Activated T-helper 1 cell treated with anti-CD3 and anti-CD28 coated beads, Interleukin-2, amount 50 U/mL, for 16 hours (primary cell): ENCODE results near the gene NSUN7.
"Not testable (repeated sequence)": the region's sequence is repeated elsewhere in the genome, so short reads cannot be mapped to it uniquely, and the experiment has no call there.

Source experiments
- DNase-seq, 2 donors: peaks; one replicate each; pipeline ENCODE4 v3.0.0-alpha.2; 2020; ENCODE audit warnings: low read depth in 1 of 2, low spot score in 1 of 2

NSUN7 gene

GRCh38 chr4:40817157-40817556, 67.4 kb downstream of the NSUN7 start:
- not testable (repeated sequence) for DNase-seq

- DNase-seq, result no peak
These were observed 70.3 kb downstream of the NSUN7 start for GRCh38 chr4:40820101-40820500.

GRCh38 chr4:40822420-40823166, 72.8 kb downstream of the NSUN7 start:
- no peak for DNase-seq

DNA sequence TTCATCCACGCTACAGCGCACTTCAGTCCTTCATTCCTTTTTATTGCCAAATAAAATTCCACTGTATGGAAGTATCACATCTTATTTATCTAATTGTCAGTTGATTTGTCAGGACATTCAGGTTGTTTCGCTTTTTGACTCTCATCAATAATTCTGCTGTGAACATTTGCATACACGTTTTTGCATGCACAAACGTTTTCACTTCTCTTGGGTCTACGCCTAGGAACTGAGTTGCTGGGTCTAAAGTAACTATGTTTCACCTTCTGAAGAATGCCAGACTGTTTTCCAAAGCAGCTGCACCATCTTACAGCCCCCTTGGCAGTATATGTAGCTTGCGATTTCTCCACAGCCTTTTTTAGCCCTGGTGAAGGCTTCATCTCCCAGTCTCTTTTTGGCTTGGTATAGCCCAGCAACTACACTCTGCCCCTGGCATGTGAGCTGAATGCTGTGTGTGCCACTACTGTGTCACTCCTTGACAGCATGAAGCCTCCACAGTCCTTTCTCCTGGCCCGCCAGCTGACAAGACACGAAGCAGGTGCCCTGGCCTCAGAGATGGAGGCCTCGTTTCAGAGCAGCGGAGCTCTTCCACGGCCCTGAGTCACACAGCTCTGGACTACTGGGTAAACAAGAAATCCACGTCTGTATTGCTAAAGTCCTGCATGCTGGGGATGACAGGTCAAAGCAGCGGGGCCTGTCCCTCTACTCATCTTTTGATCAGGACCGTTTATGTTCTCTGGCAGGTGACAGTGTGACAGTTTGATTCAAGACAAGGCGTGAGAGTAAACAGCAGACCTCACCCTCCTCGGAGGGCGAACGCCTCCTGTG, 75.5 kb downstream of the NSUN7 start:
- DNase-seq, result no peak

- no peak for DNase-seq
These were observed 77.1 kb downstream of the NSUN7 start for GRCh38 chr4:40826821-40827220.

GRCh38 chr4:40827758-40828157, 78.0 kb downstream of the NSUN7 start:
- DNase-seq, result no peak

- no peak for DNase-seq
These were observed 78.9 kb downstream of the NSUN7 start for GRCh38 chr4:40828661-40829060.

- DNase-seq, result no peak
These were observed 79.8 kb downstream of the NSUN7 start for GRCh38 chr4:40829586-40829985.

GRCh38 chr4:40831146-40831907, 81.6 kb downstream of the NSUN7 start:
- DNase-seq, result no peak

DNA sequence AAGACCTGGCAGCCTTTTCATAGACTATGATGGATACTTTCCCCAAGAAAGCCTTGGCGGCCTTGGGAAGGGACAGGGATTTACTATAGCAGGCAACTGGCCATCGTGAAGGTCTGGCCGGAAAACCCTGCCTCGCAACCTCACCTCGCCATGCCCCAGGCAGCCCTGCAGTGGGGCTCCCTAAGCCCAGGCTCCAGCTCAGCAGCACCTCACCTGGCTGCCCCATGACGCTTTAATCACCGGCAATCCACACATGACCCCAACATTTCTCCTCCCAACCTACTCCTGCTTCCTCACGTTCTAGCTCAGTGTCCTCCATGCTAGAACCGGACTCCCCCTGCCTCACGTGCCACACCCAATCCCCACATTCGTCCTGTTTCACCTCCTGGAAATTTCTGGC, 82.4 kb downstream of the NSUN7 start:
- no peak for DNase-seq

GRCh38 chr4:40833212-40833611, 83.5 kb downstream of the NSUN7 start:
- no peak for DNase-seq

DNA sequence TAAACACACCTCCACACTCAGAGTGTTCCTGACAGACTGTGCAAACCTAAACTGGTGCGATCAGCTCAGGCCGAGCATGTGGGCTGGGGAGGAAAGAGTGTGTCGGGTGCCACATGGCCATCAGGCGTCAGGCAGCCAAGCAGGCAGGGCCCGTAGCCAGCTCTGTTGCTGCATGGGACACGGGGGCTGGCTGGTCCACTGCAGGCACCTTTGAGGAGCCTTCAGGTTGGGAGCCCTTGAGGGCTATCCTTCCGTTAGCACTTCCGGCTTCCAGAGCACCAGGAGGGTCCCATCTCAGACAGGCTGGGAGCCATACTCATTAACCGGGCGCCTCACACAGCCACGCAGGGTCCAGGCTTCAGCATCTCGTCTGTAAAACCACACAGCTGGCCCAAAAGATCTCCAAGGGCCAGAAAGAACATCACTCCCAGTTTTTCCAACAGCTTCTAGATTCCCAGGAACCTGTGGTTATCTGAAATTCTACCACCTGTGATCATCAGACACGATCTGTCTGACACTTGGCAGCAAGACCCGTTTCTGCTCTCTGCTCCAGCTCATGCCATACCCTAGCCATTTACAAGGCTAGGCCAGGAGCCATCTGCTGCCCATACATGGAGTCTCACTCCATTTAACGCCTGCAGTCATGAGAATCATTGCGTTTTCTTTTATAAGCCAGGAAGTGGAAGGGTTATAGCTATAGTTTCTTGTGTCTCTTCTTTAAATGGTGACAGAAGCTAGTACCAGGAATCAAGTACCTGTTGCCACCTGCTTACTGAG, 87.5 kb downstream of the NSUN7 start:
- DNase-seq, result no peak

DNA sequence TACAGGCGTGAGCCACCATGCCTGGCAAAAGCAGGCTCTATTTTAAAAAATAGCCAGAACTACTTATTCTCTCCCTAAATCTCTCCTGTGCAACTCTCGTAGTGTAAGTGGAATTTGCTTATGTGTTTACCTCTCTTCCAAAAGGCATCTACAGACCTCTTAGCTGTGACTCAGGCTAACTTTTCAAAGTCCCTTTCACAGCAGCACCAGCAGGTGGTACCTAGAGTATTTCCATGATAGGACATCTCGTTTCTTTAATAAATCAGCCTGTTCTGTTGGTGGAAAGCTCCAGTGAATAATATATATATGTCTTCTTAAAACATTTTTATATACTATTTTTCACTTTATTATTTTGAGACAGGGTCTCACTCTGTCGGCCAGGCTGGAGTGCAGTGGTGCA, 89.0 kb downstream of the NSUN7 start:
- no peak for DNase-seq

DNA sequence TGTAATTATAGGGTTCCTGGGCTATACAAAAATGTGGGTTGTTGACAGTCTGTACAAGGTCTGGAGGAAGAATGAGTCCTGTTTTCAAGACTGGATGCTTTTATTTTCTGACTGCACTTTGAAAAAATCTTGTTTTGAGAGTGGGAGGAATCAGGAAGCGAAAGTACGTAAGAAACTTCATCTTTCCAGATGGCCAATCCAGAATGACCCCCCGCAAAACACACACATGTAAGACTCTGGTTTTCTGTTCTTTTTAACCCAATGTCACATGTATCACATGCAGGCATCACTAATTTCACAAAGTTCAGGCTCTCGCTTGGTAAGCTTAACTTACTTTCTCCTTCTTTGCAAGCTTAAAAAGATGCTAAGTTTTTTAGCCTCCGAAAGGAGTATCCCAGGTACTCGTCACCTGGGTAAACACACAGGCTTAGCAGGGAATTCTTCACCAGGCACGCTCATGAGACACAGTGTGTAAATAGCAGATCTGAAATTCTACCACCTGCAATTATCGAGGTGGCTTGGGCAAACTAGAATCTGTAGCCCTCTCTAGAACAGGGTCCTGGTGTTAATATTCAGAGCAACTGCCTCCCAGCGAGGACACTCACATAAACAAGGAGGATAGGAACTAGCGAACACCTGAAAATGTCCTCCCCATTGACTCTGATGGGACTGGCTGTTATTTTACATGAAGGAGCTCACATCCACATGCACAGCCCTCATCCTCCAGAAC, 90.7 kb downstream of the NSUN7 start:
- no peak for DNase-seq

DNA sequence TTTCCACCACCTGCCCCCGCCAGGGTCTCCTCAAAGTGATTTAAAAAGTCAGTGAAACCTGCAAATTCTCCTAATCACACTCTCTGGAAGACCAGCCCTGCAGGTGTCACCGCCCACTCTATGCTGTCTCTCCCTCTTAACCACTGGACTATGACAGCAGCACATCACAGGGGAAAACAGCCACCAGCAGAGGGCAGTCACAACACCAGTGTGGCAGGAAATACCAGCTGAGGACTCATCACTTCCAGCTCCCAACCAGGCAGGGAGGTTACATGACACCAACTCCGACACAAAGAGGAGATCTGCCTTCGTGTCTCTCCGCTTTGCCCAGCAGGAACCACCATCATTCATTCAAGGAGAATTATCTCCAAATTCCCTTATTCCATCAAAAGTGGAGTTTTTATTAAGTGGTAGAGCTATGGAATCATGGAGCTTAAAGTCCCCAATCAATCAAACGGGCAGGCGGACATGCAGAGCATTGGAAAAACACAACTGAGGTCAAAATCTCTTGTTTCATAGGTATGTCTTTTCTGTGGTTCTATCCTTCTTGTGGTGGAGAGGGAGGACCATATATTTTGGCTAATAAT, 91.3 kb downstream of the NSUN7 start:
- peak; percentile 35 to 44 for DNase-seq

GRCh38 chr4:40842318-40842717, 92.6 kb downstream of the NSUN7 start:
- DNase-seq, result no peak

GRCh38 chr4:40842725-40843423, 93.1 kb downstream of the NSUN7 start:
- no peak for DNase-seq

DNA sequence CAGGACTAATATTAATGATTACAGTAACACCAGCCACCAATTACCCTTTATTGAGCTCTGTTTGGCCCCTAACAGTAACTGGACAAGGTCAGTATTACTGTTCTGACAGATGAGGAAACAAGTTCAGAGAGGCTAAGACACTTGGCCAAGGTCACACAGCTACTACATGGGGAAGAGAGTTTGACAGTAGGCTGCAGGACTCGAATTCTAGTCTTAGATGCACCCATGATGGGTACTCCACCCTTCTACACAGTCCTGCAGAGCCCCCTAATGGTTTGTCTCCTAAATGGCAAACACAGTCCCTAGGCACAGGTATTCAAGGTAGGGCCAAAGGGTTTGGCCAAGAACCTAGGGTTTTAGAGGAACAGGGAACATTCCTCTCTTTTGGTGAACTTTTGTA, 93.9 kb downstream of the NSUN7 start:
- no peak for DNase-seq

GRCh38 chr4:40844261-40844660, 94.5 kb downstream of the NSUN7 start:
- no peak for DNase-seq
